Suprapubic skin (tissue), 4 donors: ENCODE results near the gene SRGAP2B. TPM values are rescaled to one million over a fixed set of nuclear protein-coding genes. Genes with fewer than 3 reads are reported as not detected.
"Not testable (repeated sequence)": the region's sequence is repeated elsewhere in the genome, so short reads cannot be mapped to it uniquely, and the experiment has no call there.

Experiments
- DNase-seq, 2 donors: peaks; one replicate each; pipeline ENCODE4 v3.0.0-alpha.2; 2019; ENCODE audit warnings: low spot score in 2 of 2
- H3K27ac ChIP-seq: fragments of 200-600 bp; sonication (generic); one replicate; pipeline ENCODE4 v1.5.1; 2019
- H3K27me3 ChIP-seq: fragments of 200-600 bp; sonication (generic); one replicate; pipeline ENCODE4 v1.5.1; 2019
- H3K36me3 ChIP-seq: fragments of 200-600 bp; sonication (generic); one replicate; pipeline ENCODE4 v1.5.1; 2019
- H3K4me1 ChIP-seq: fragments of 200-600 bp; sonication (generic); one replicate; pipeline ENCODE4 v1.5.1; 2019
- H3K4me3 ChIP-seq: fragments of 200-600 bp; sonication (generic); one replicate; pipeline ENCODE4 v1.5.1; 2019; ENCODE audit warnings: mild to moderate bottlenecking
- H3K9me3 ChIP-seq: fragments of 200-600 bp; sonication (generic); one replicate; pipeline ENCODE4 v1.5.1; 2019
- WGBS: methylation state at CpG from one replicate; pipeline ENCODE4 v1.1.5; 2018; 5-methylcytosine and 5-hydroxymethylcytosine counted together
- total RNA-seq, 4 donors: library from RNA; depleted of rRNA; stranded (reverse); fragments of >200 nt; gene quantifications; one replicate each; pipeline ENCODE4 v1.1.0, GENCODE V29; 2016

Gene SRGAP2B
- total RNA-seq, 4 donors from 2014 or later, result 21.7 to 42.6 (median 33.2) TPM

GRCh38 chr1:144918027-144918603, 177.0 kb downstream of the SRGAP2B start:
- H3K9me3 ChIP-seq, H3K4me1 ChIP-seq, H3K36me3 ChIP-seq, H3K27ac ChIP-seq, H3K27me3 ChIP-seq, DNase-seq, H3K4me3 ChIP-seq: not testable (repeated sequence)
- 57% methylated on average over 1 of the region's 3 CpGs for WGBS

GRCh38 chr1:144917154-144918026, 177.7 kb downstream of the SRGAP2B start:
- WGBS, result 50% methylated on average over 1 of the region's 8 CpGs

GRCh38 chr1:144913977-144914734, 181.0 kb downstream of the SRGAP2B start:
- H3K4me3 ChIP-seq, H3K27ac ChIP-seq, H3K36me3 ChIP-seq, DNase-seq, H3K27me3 ChIP-seq, H3K4me1 ChIP-seq, H3K9me3 ChIP-seq: not testable (repeated sequence)
- WGBS, result no CpG with 5 or more reads among the region's 12 CpGs

More at GRCh38 chr1:144917154-144918026, 177.7 kb downstream of the SRGAP2B start:
- H3K9me3 ChIP-seq, H3K4me3 ChIP-seq, DNase-seq, H3K27ac ChIP-seq, H3K36me3 ChIP-seq, H3K27me3 ChIP-seq, H3K4me1 ChIP-seq: not testable (repeated sequence)

- not testable (repeated sequence) for H3K4me3 ChIP-seq, H3K27me3 ChIP-seq, H3K27ac ChIP-seq, DNase-seq, H3K9me3 ChIP-seq, H3K4me1 ChIP-seq, H3K36me3 ChIP-seq
- no CpG with 5 or more reads among the region's 3 CpGs for WGBS
These were observed 181.7 kb downstream of the SRGAP2B start for GRCh38 chr1:144913458-144913857.

GRCh38 chr1:144910729-144911128, 184.4 kb downstream of the SRGAP2B start:
- H3K36me3 ChIP-seq, H3K4me1 ChIP-seq, H3K4me3 ChIP-seq, H3K27ac ChIP-seq, DNase-seq, H3K9me3 ChIP-seq, H3K27me3 ChIP-seq: not testable (repeated sequence)
- WGBS, result no CpG with 5 or more reads among the region's 5 CpGs

GRCh38 chr1:144900841-144901240, 194.3 kb downstream of the SRGAP2B start:
- H3K27ac ChIP-seq, H3K27me3 ChIP-seq, H3K4me3 ChIP-seq, DNase-seq, H3K9me3 ChIP-seq, H3K36me3 ChIP-seq, H3K4me1 ChIP-seq: not testable (repeated sequence)
- WGBS, result no CpG with 5 or more reads among the region's 6 CpGs

- no CpG with 5 or more reads among the region's 5 CpGs for WGBS
- H3K4me3 ChIP-seq, H3K27me3 ChIP-seq, H3K9me3 ChIP-seq, DNase-seq, H3K4me1 ChIP-seq, H3K27ac ChIP-seq, H3K36me3 ChIP-seq: not testable (repeated sequence)
These were observed 200.5 kb downstream of the SRGAP2B start for GRCh38 chr1:144894454-144895201.

GRCh38 chr1:144893710-144894438, 201.3 kb downstream of the SRGAP2B start:
- not testable (repeated sequence) for H3K27me3 ChIP-seq, H3K27ac ChIP-seq, H3K9me3 ChIP-seq, H3K4me1 ChIP-seq, DNase-seq, H3K36me3 ChIP-seq, H3K4me3 ChIP-seq
- no CpG with 5 or more reads among the region's 9 CpGs for WGBS

- not testable (repeated sequence) for H3K4me1 ChIP-seq, H3K4me3 ChIP-seq, H3K36me3 ChIP-seq, H3K9me3 ChIP-seq, H3K27ac ChIP-seq, DNase-seq, H3K27me3 ChIP-seq
- no CpG with 5 or more reads among the region's 7 CpGs for WGBS
These were observed 202.1 kb downstream of the SRGAP2B start for GRCh38 chr1:144893062-144893461.

- not testable (repeated sequence) for H3K4me3 ChIP-seq, H3K4me1 ChIP-seq, H3K27ac ChIP-seq, H3K36me3 ChIP-seq, DNase-seq, H3K9me3 ChIP-seq, H3K27me3 ChIP-seq
- no CpG with 5 or more reads among the region's 3 CpGs for WGBS
These were observed 205.5 kb downstream of the SRGAP2B start for GRCh38 chr1:144889450-144890115.

- H3K4me3 ChIP-seq, result peak overlapping the region; percentile 65
- peak; percentile 60 to 78 for DNase-seq
- WGBS, result no CpG with 5 or more reads among the region's 47 CpGs
These were observed 212.1 kb downstream of the SRGAP2B start for GRCh38 chr1:144883022-144883421.

GRCh38 chr1:144882343-144882742, 212.8 kb downstream of the SRGAP2B start:
- WGBS, result no CpG with 5 or more reads among the region's 42 CpGs
- H3K36me3 ChIP-seq, H3K27ac ChIP-seq, H3K4me1 ChIP-seq, H3K9me3 ChIP-seq, H3K27me3 ChIP-seq: not testable (repeated sequence)
- H3K4me3 ChIP-seq, result peak overlapping the region; percentile 65
- peak in 1 of 2 donors; percentile 67 for DNase-seq

More at GRCh38 chr1:144883022-144883421, 212.1 kb downstream of the SRGAP2B start:
- not testable (repeated sequence) for H3K27me3 ChIP-seq, H3K36me3 ChIP-seq, H3K4me1 ChIP-seq, H3K9me3 ChIP-seq, H3K27ac ChIP-seq
